CD14-positive monocyte (primary cell): Measurements from ENCODE around the gene CCDC167. TPM values are rescaled to one million over a fixed set of nuclear protein-coding genes. Genes with fewer than 3 reads are reported as not detected.

ENCODE experiments used
- DNase-seq, 3 donors: peaks; one replicate each; pipeline ENCODE4 v3.0.0-alpha.2; 2011 to 2022
- H2AFZ ChIP-seq: 2 replicates; pipeline ENCODE4 v1.6.0; 2012; ENCODE audit warnings: mild to moderate bottlenecking, low read depth, low read length, inconsistent platforms; ENCODE audit not compliant: insufficient read depth, poor library complexity, severe bottlenecking
- H3K27ac ChIP-seq, 2 donors: 1 replicate in 1 of 2; 2 replicates in 1 of 2; pipeline ENCODE4 v1.5.1; 2012 to 2013; ENCODE audit warnings: low read length in 2 of 2, control low read depth in 1 of 2, inconsistent platforms in 1 of 2, low read depth in 1 of 2, mild to moderate bottlenecking in 1 of 2
- H3K27me3 ChIP-seq, 2 donors: one replicate each; pipeline versions ENCODE4 v1.6.0 to v1.6.1; 2011 to 2013; ENCODE audit warnings: low read length in 2 of 2; ENCODE audit not compliant: control insufficient read depth in 2 of 2, insufficient read depth in 2 of 2
- H3K36me3 ChIP-seq, 2 donors: replicated peaks in 1 of 2; 1 replicate in 1 of 2; 2 replicates in 1 of 2; pipeline versions ENCODE4 v1.5.1 to v1.6.1; 2012 to 2013; ENCODE audit warnings: low read length in 2 of 2, control low read depth in 1 of 2, inconsistent platforms in 1 of 2, mild to moderate bottlenecking in 1 of 2; ENCODE audit not compliant: insufficient read depth in 2 of 2, control insufficient read depth in 1 of 2
- H3K4me1 ChIP-seq, 2 donors: 1 replicate in 1 of 2; 2 replicates in 1 of 2; pipeline versions ENCODE4 v1.5.1 to v1.6.1; 2012 to 2013; ENCODE audit warnings: low read length in 2 of 2, control low read depth in 1 of 2, inconsistent platforms in 1 of 2, mild to moderate bottlenecking in 1 of 2, moderate library complexity in 1 of 2; ENCODE audit not compliant: insufficient read depth in 2 of 2, control insufficient read depth in 1 of 2
- H3K4me2 ChIP-seq: replicated peaks from 2 replicates; pipeline ENCODE3; 2012; ENCODE audit warnings: low read length, moderate library complexity, mild to moderate bottlenecking; ENCODE audit not compliant: poor library complexity, severe bottlenecking; ENCODE audit errors: extremely low read depth
- H3K4me3 ChIP-seq, 3 experiments: fragments of 200-600 bp in 1 of 3; sonication (generic) in 1 of 3; replicated peaks in 1 of 3; 1 replicate in 2 of 3; 2 replicates in 1 of 3; pipeline ENCODE4 v1.5.1; 2011 to 2013; ENCODE audit warnings: low read length in 3 of 3, mild to moderate bottlenecking in 3 of 3, control low read depth in 2 of 3, low read depth in 2 of 3, inconsistent platforms in 1 of 3, moderate library complexity in 1 of 3
- H3K79me2 ChIP-seq: 2 replicates; pipeline ENCODE4 v1.6.0; 2012; ENCODE audit warnings: mild to moderate bottlenecking, control low read depth, inconsistent platforms, low read length, moderate library complexity; ENCODE audit not compliant: insufficient read depth
- H3K9ac ChIP-seq: 2 replicates; pipeline ENCODE4 v1.6.0; 2017; ENCODE audit warnings: low read length, mild to moderate bottlenecking; ENCODE audit not compliant: insufficient read depth, poor library complexity, severe bottlenecking
- H3K9me3 ChIP-seq, 2 donors: replicated peaks in 1 of 2; 1 replicate in 1 of 2; 2 replicates in 1 of 2; pipeline versions ENCODE4 v1.5.1 to v1.6.1; 2012 to 2013; ENCODE audit warnings: low read length in 2 of 2, control low read depth in 1 of 2; ENCODE audit not compliant: control insufficient read depth in 1 of 2, insufficient read depth in 1 of 2
- H4K20me1 ChIP-seq: 2 replicates; pipeline ENCODE4 v1.6.0; 2012; ENCODE audit warnings: mild to moderate bottlenecking, low read length, control low read depth, moderate library complexity; ENCODE audit not compliant: insufficient read depth
- H3K27ac Mint-ChIP-seq, 7 donors: one replicate each; pipeline ENCODE4 v1.8.0; 2020; ENCODE audit warnings: mild to moderate bottlenecking in 7 of 7, mixed read lengths in 7 of 7, moderate library complexity in 6 of 7, inconsistent platforms in 2 of 7
- H3K27me3 Mint-ChIP-seq, 3 donors: one replicate each; pipeline ENCODE4 v1.8.0; 2021 to 2022; ENCODE audit warnings: low read depth in 3 of 3, mild to moderate bottlenecking in 3 of 3, mixed read lengths in 3 of 3, moderate library complexity in 3 of 3, inconsistent platforms in 1 of 3
- H3K36me3 Mint-ChIP-seq, 2 donors: one replicate each; pipeline ENCODE4 v1.8.0; 2020; ENCODE audit warnings: mixed read lengths in 2 of 2, inconsistent platforms in 1 of 2, mild to moderate bottlenecking in 1 of 2
- H3K4me1 Mint-ChIP-seq: one replicate; pipeline ENCODE4 v1.8.0; 2020; ENCODE audit warnings: mild to moderate bottlenecking, mixed read lengths
- H3K4me3 Mint-ChIP-seq, 2 donors: one replicate each; pipeline ENCODE4 v1.8.0; 2020; ENCODE audit warnings: mild to moderate bottlenecking in 2 of 2, mixed read lengths in 2 of 2, moderate library complexity in 1 of 2
- H3K9me3 Mint-ChIP-seq, 7 donors: one replicate each; pipeline ENCODE4 v1.8.0; 2020 to 2022; ENCODE audit warnings: mixed read lengths in 7 of 7, mild to moderate bottlenecking in 6 of 7, moderate library complexity in 6 of 7, inconsistent platforms in 2 of 7
- CTCF ChIP-seq: fragments of 200-600 bp; IDR thresholded peaks from one replicate; pipeline ENCODE4 v1.8.0; 2022; ENCODE audit warnings: antibody characterized with exemption, mild to moderate bottlenecking
- whole genome bisulfite sequencing: methylation state at CpG from one replicate; pipeline ENCODE4 v1.1.5; 2013; ENCODE audit warnings: missing lambda C conversion rate; ENCODE audit not compliant: insufficient coverage; 5-methylcytosine and 5-hydroxymethylcytosine counted together
- intact Hi-C, 2 donors: fragments of 100-400 bp; cut with micrococcal nuclease; formaldehyde crosslinking; loops; one replicate each; pipeline versions ENCODE4 v1.15.0 to v1.15.1; 2023
- polyA plus RNA-seq, 3 donors: library from polyadenylated mRNA; depleted of rRNA in 1 of 3; unstranded in 2 of 3; stranded (reverse) in 1 of 3; fragments of 300-500 nt in 2 of 3; fragments of >200 nt in 1 of 3; fragmentation: Illumina TruSeq in 2 of 3; gene quantifications; 1 replicate in 2 of 3; 2 replicates in 1 of 3; pipeline ENCODE4 v1.2.3, GENCODE V29; 2012 to 2021

Gene CCDC167
- polyA plus RNA-seq, 3 donors = 12.5 to 22.9 (median 20.7) TPM

DNA sequence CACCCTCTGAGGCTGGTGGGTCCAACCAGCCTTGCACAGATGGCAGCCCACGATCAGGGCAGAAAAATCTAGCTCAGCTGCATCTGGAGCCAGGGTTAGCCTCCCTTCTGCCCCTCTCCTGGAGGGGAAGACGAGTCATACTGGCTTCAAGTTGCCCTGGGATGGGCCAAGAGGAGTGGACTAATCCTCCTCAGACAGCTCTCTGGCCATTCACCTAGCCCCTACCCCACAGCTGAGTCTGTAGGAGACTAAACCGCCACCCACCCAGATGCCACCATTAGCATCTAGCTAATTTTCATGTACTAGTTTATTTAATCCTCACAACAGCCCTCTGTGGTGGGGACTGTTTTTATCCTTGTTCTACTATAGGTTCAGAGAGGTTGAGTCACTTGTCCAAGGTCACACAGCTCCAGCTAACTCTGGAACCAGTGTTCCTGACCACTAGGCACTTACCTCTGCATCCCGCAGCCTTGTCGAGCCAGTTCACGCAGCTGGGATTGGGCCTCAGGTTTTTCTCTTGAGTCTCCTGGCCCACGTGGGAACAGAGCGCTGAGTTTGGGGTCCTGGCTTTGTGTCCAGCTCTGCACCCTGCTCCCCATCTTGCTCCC lies 48.5 kb upstream of the CCDC167 start:
- Mint-ChIP-seq H3K4me3 (no peak overlapping the region), H3K4me1 (peaks cover 8% of the 10 kb centered on the region), H3K9me3 (no peaks in the 10 kb centered on the region), H3K36me3 (no peaks in the 10 kb centered on the region), H3K27me3 (peaks cover 14 to 37% (median 15%) of the 10 kb centered on the region in 3 donors), H3K27ac (no peak overlapping the region)
- no peaks in the 10 kb centered on the region for H4K20me1 ChIP-seq
- peaks cover 0 to 14% of the 10 kb centered on the region in 2 donors for H3K27me3 ChIP-seq
- no peaks in the 10 kb centered on the region for H3K36me3 ChIP-seq
- no peak for TF ChIP-seq CTCF
- no peaks in the 10 kb centered on the region for H3K4me1 ChIP-seq
- intact Hi-C loops = no loop called here
- no peak for DNase-seq
- no peak overlapping the region for H3K4me2 ChIP-seq
- no peaks in the 10 kb centered on the region for H3K9me3 ChIP-seq
- no peak overlapping the region for H3K27ac ChIP-seq
- no peaks in the 10 kb centered on the region for H3K79me2 ChIP-seq
- no peak overlapping the region for H3K4me3 ChIP-seq
- no peak overlapping the region for H3K9ac ChIP-seq
- 98% methylated on average over 5 of the region's 8 CpGs for WGBS
- H2AFZ ChIP-seq = no peak overlapping the region

DNA sequence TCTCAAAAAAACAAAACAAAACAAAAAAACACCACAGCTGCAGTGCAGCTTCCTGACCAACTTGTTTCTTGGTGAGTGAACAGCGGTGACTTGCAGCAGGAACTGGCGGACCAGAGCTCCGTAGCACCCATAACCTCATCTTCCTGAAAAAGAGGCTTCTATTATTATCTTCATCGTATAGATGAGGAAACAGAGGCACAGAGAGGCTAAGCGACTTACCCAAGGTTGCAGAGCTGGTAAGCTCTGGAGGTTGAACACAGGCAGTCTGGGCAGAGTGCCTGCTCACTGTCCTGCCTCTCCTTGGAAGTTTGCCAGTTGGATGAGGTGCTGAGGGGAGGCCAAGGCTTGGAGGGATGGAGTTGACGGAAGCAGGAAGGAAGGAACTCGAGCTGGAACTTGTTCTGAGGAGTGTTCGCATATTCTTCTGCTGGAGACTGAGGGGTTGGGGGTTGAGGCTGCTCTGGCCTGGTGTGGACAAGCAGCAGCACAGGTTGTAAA lies 47.9 kb upstream of the CCDC167 start:
- H3K4me3 Mint-ChIP-seq = peak overlapping the region in 1 of 2 donors; percentile 35
- H3K4me2 ChIP-seq = no peak overlapping the region
- WGBS = 12% methylated on average over 6 of the region's 8 CpGs

More for the DNA sequence above, 47.9 kb upstream of the CCDC167 start:
- DNase-seq = no peak
- Mint-ChIP-seq H3K27ac (no peak overlapping the region), H3K4me1 (peaks cover 8% of the 10 kb centered on the region), H3K36me3 (no peaks in the 10 kb centered on the region), H3K9me3 (no peaks in the 10 kb centered on the region), H3K27me3 (peaks cover 12 to 36% (median 15%) of the 10 kb centered on the region in 3 donors)
- H2AFZ ChIP-seq = no peak overlapping the region
- H3K9me3 ChIP-seq = no peaks in the 10 kb centered on the region
- H3K79me2 ChIP-seq = no peaks in the 10 kb centered on the region
- H3K27me3 ChIP-seq = peaks cover 0 to 14% of the 10 kb centered on the region in 2 donors
- no peaks in the 10 kb centered on the region for H4K20me1 ChIP-seq
- H3K36me3 ChIP-seq = no peaks in the 10 kb centered on the region
- no peak overlapping the region for H3K27ac ChIP-seq
- H3K9ac ChIP-seq = no peak overlapping the region
- intact Hi-C loops = no loop called here
- no peak overlapping the region for H3K4me3 ChIP-seq
- no peaks in the 10 kb centered on the region for H3K4me1 ChIP-seq
- no peak for TF ChIP-seq CTCF
